Loucy (cell line): Measurements from ENCODE around the gene NSFL1C.

Experiments
- H2AFZ ChIP-seq: fragments of 200-600 bp; sonication (generic); 2 replicates; pipeline ENCODE4 v1.6.0; 2016; ENCODE audit warnings: antibody characterized with exemption, mild to moderate bottlenecking, low read length, moderate library complexity
- H3F3A ChIP-seq: fragments of 200-600 bp; 2 replicates; pipeline ENCODE4 v1.6.0; 2016; ENCODE audit warnings: antibody characterized with exemption, low read depth, mild to moderate bottlenecking
- H3K27me3 ChIP-seq: fragments of 200-600 bp; sonication (generic); 2 replicates; pipeline ENCODE4 v1.6.1; 2014; ENCODE audit warnings: low read length, mild to moderate bottlenecking; ENCODE audit not compliant: insufficient read depth, poor library complexity, severe bottlenecking
- H3K36me3 ChIP-seq: fragments of 200-600 bp; sonication (generic); 2 replicates; pipeline ENCODE4 v1.6.1; 2016; ENCODE audit warnings: low read length; ENCODE audit not compliant: insufficient read depth
- H3K4me1 ChIP-seq: fragments of 200-600 bp; sonication (generic); 2 replicates; pipeline ENCODE4 v1.5.1; 2014; ENCODE audit warnings: low read length, mild to moderate bottlenecking; ENCODE audit not compliant: insufficient read depth, poor library complexity, severe bottlenecking
- H3K4me2 ChIP-seq: fragments of 200-600 bp; sonication (generic); 2 replicates; pipeline ENCODE4 v1.6.0; 2014; ENCODE audit warnings: antibody characterized with exemption, low read length, low read depth, mild to moderate bottlenecking; ENCODE audit not compliant: poor library complexity, severe bottlenecking
- H3K4me3 ChIP-seq: fragments of 200-600 bp; sonication (generic); 2 replicates; pipeline ENCODE4 v1.5.1; 2014; ENCODE audit warnings: low read length, mild to moderate bottlenecking, mixed read lengths; ENCODE audit not compliant: poor library complexity, severe bottlenecking
- H3K79me2 ChIP-seq: fragments of 200-600 bp; sonication (generic); 2 replicates; pipeline ENCODE4 v1.6.1; 2014; ENCODE audit warnings: low read length; ENCODE audit not compliant: insufficient read depth
- H3K9ac ChIP-seq: fragments of 200-600 bp; sonication (generic); 2 replicates; pipeline ENCODE4 v1.6.0; 2014; ENCODE audit warnings: mild to moderate bottlenecking, low read depth, low read length, moderate library complexity; ENCODE audit not compliant: poor library complexity, severe bottlenecking
- H3K9me2 ChIP-seq: fragments of 200-600 bp; sonication (generic); replicated peaks from 2 replicates; pipeline ENCODE4 v1.6.1; 2016; ENCODE audit warnings: low read depth, low read length, mixed read lengths
- H3K9me3 ChIP-seq: fragments of 200-600 bp; sonication (generic); 2 replicates; pipeline ENCODE4 v1.6.1; 2014; ENCODE audit warnings: mild to moderate bottlenecking, antibody characterized with exemption, low read length, low read depth; ENCODE audit not compliant: insufficient read depth
- H4K20me1 ChIP-seq: fragments of 200-600 bp; sonication (generic); 2 replicates; pipeline ENCODE4 v1.6.0; 2014; ENCODE audit warnings: antibody characterized with exemption, low read length, mild to moderate bottlenecking; ENCODE audit not compliant: insufficient read depth, poor library complexity, severe bottlenecking
- CTCF ChIP-seq: fragments of 200-600 bp; sonication (generic); conservative IDR thresholded peaks from 2 replicates; pipeline ENCODE4 v1.5.1; 2014; ENCODE audit warnings: mild to moderate bottlenecking, antibody characterized with exemption, low read length
- EZH2phosphoT487 ChIP-seq: fragments of 200-600 bp; IDR thresholded peaks from 2 replicates; pipeline ENCODE4 v1.6.1; 2018; ENCODE audit warnings: antibody characterized with exemption, mild to moderate bottlenecking, moderate library complexity, borderline replicate concordance

NSFL1C gene

GRCh38 chr20:1429143-1429728 is 37.4 kb downstream of the NSFL1C start:
- Histone ChIP-seq H3K4me2 (no peak overlapping the region), H3K36me3 (no peaks in the 10 kb centered on the region), H3F3A (no peaks in the 10 kb centered on the region), H3K4me3 (no peak overlapping the region), H3K9ac (no peak overlapping the region), H3K9me3 (peaks cover 5% of the 10 kb centered on the region; the same call in 1 of the 2 replicates), H3K79me2 (no peaks in the 10 kb centered on the region), H4K20me1 (no peaks in the 10 kb centered on the region), H3K27me3 (no peaks in the 10 kb centered on the region), H2AFZ (no peak overlapping the region), H3K9me2 (no peaks in the 10 kb centered on the region), H3K4me1 (peaks cover 26% of the 10 kb centered on the region)
- TF ChIP-seq CTCF (no peak), EZH2phosphoT487 (no peak)

GRCh38 chr20:1427457-1428054 is 39.1 kb downstream of the NSFL1C start:
- peak overlapping the region; percentile 4; the same call in 1 of the 2 replicates for H2AFZ ChIP-seq
- H3K27me3 ChIP-seq, result no peaks in the 10 kb centered on the region
- no peak for TF ChIP-seq EZH2phosphoT487
- no peak for TF ChIP-seq CTCF
- H3F3A ChIP-seq, result no peaks in the 10 kb centered on the region
- H4K20me1 ChIP-seq, result no peaks in the 10 kb centered on the region
- H3K4me3 ChIP-seq, result no peak overlapping the region
- H3K9me3 ChIP-seq, result no peaks in the 10 kb centered on the region
- H3K4me2 ChIP-seq, result no peak overlapping the region
- H3K9me2 ChIP-seq, result no peaks in the 10 kb centered on the region
- H3K4me1 ChIP-seq, result peaks cover 27% of the 10 kb centered on the region
- H3K79me2 ChIP-seq, result no peaks in the 10 kb centered on the region
- no peak overlapping the region for H3K9ac ChIP-seq
- H3K36me3 ChIP-seq, result no peaks in the 10 kb centered on the region

GRCh38 chr20:1426231-1426849 is 40.3 kb downstream of the NSFL1C start:
- H4K20me1 ChIP-seq, result no peaks in the 10 kb centered on the region
- H3K4me3 ChIP-seq, result no peak overlapping the region
- no peaks in the 10 kb centered on the region for H3K9me2 ChIP-seq
- peaks cover 21% of the 10 kb centered on the region for H3K4me1 ChIP-seq
- H3K9me3 ChIP-seq, result no peaks in the 10 kb centered on the region
- no peak overlapping the region for H2AFZ ChIP-seq
- no peaks in the 10 kb centered on the region for H3K79me2 ChIP-seq
- no peaks in the 10 kb centered on the region for H3K36me3 ChIP-seq
- H3K9ac ChIP-seq, result no peak overlapping the region
- TF ChIP-seq CTCF, result no peak
- no peak for TF ChIP-seq EZH2phosphoT487
- no peaks in the 10 kb centered on the region for H3K27me3 ChIP-seq
- H3K4me2 ChIP-seq, result no peak overlapping the region
- H3F3A ChIP-seq, result no peaks in the 10 kb centered on the region
